OCI-LY7 (cell line): ENCODE measurements around the gene ACER1. TPM values are rescaled to one million over a fixed set of nuclear protein-coding genes. Genes with fewer than 3 reads are reported as not detected.

ENCODE experiments used
- BruUV-seq: library from RNA; stranded (reverse); fragments of 400-500 nt; replicated peaks from 2 replicates; lab custom pipeline; 2021; lab: Mats Ljungman, UMichigan
- CTCF ChIA-PET: fragments of 300-600 bp; sonication (Branson Sonifier 250); formaldehyde crosslinking; loops from one replicate; lab custom pipeline; 2022; ENCODE audit warnings: antibody characterized with exemption; ENCODE audit not compliant: unreplicated experiment; lab: Charles Lee
- POLR2A ChIA-PET: fragments of 300-600 bp; sonication (Branson Sonifier 250); formaldehyde crosslinking; loops from one replicate; lab custom pipeline; 2022; ENCODE audit warnings: antibody characterized with exemption; lab: Charles Lee
- DNase-seq: peaks from one replicate; pipeline ENCODE4 v3.0.0-alpha.2; 2015; ENCODE audit warnings: low spot score
- H2AFZ ChIP-seq: fragments of 200-600 bp; sonication (generic), shearing (Covaris generic); 2 replicates; pipeline ENCODE4 v1.6.1; 2014; ENCODE audit warnings: mild to moderate bottlenecking, antibody characterized with exemption, low read length, moderate library complexity
- H3K27ac ChIP-seq: fragments of 200-600 bp; sonication (generic); 2 replicates; pipeline ENCODE4 v1.5.1; 2014; ENCODE audit warnings: mixed run types, low read depth, mild to moderate bottlenecking, moderate library complexity, low read length, inconsistent platforms; ENCODE audit not compliant: poor library complexity, severe bottlenecking
- H3K36me3 ChIP-seq: fragments of 200-600 bp; sonication (generic); 2 replicates; pipeline ENCODE4 v1.6.1; 2014; ENCODE audit warnings: mild to moderate bottlenecking, antibody characterized with exemption, low read length, moderate library complexity, mixed read lengths; ENCODE audit not compliant: insufficient read depth
- H3K4me1 ChIP-seq: fragments of 200-600 bp; sonication (generic); 2 replicates; pipeline ENCODE4 v1.5.1; 2014; ENCODE audit warnings: mild to moderate bottlenecking, low read length; ENCODE audit not compliant: insufficient read depth, poor library complexity, severe bottlenecking
- H3K4me2 ChIP-seq: fragments of 200-600 bp; sonication (generic); 2 replicates; pipeline ENCODE4 v1.6.1; 2014; ENCODE audit warnings: mild to moderate bottlenecking, low read length
- H3K4me3 ChIP-seq: fragments of 200-600 bp; sonication (generic); 2 replicates; pipeline ENCODE4 v1.5.1; 2014; ENCODE audit warnings: mild to moderate bottlenecking, low read depth, low read length; ENCODE audit not compliant: poor library complexity, severe bottlenecking
- H3K79me2 ChIP-seq: fragments of 200-600 bp; sonication (generic); 2 replicates; pipeline ENCODE4 v1.6.1; 2016; ENCODE audit warnings: low read depth, mild to moderate bottlenecking, low read length, moderate library complexity, mixed read lengths; ENCODE audit not compliant: insufficient read depth
- H3K9me2 ChIP-seq: fragments of 200-600 bp; sonication (generic); 2 replicates; pipeline ENCODE4 v1.6.1; 2016; ENCODE audit warnings: mild to moderate bottlenecking, low read length, mixed read lengths; ENCODE audit not compliant: insufficient read depth
- H3K9me3 ChIP-seq: fragments of 200-600 bp; sonication (generic); 2 replicates; pipeline ENCODE4 v1.6.1; 2014; ENCODE audit warnings: mild to moderate bottlenecking, mixed run types, low read length, mixed read lengths
- H4K20me1 ChIP-seq: fragments of 200-600 bp; sonication (generic); 2 replicates; pipeline ENCODE4 v1.6.1; 2014; ENCODE audit warnings: mild to moderate bottlenecking, antibody characterized with exemption, low read length, moderate library complexity, mixed read lengths; ENCODE audit not compliant: insufficient read depth
- EZH2phosphoT487 ChIP-seq: fragments of 200-600 bp; sonication (generic); IDR thresholded peaks from 2 replicates; pipeline ENCODE4 v1.6.1; 2018; ENCODE audit warnings: low read depth, borderline replicate concordance, mild to moderate bottlenecking, mixed run types, antibody characterized with exemption, low read length, moderate library complexity, mixed read lengths
- intact Hi-C: fragments of 100-400 bp; cut with micrococcal nuclease; formaldehyde crosslinking; loops from one replicate; pipeline ENCODE4 v1.10.0; 2022; ENCODE audit not compliant: unreplicated experiment
- total RNA-seq, 2 experiments: library from RNA; depleted of rRNA in 1 of 2; stranded (reverse); fragments of >200 nt in 1 of 2; shearing (Covaris generic) in 1 of 2; gene quantifications; 2 replicates each; pipeline ENCODE4 v1.2.3, GENCODE V29; 2014 to 2022
- TF ChIP-seq, protein P1 (sequence below): fragments of 200-600 bp; sonication (generic); conservative IDR thresholded peaks from 2 replicates; pipeline ENCODE4 v1.5.1; 2014; ENCODE audit warnings: mild to moderate bottlenecking, antibody characterized with exemption, low read length, moderate library complexity, mixed read lengths

ACER1 gene
- total RNA-seq, 2 experiments from 2014 or later: not detected

- ChIA-PET POLR2A (no interaction called here), CTCF (no interaction called here)
- no peaks in the 10 kb centered on the region for H3K36me3 ChIP-seq
These were observed 8.7 kb downstream of the ACER1 start for GRCh38 chr19:6324757-6325156.

DNA sequence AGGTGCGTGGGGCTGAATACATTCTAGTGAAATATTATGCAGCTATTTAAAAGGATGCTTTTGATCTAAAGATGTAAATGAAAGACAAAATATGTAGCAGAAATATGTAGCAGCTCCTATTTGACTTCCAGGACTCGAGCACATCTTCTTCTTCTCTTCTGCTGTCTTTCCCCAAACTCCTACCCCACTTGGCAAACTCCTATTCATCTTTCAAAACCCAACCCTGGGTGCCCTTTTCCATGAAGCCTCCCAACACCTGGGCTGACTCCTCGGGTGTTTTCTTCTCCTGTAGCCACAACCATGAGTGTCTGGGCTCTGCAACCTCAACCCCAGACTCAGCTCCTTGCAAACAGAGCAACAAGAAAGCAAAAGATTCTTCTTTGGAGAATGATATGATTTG lies 11.1 kb downstream of the ACER1 start:
- TF ChIP-seq, protein P1, sequence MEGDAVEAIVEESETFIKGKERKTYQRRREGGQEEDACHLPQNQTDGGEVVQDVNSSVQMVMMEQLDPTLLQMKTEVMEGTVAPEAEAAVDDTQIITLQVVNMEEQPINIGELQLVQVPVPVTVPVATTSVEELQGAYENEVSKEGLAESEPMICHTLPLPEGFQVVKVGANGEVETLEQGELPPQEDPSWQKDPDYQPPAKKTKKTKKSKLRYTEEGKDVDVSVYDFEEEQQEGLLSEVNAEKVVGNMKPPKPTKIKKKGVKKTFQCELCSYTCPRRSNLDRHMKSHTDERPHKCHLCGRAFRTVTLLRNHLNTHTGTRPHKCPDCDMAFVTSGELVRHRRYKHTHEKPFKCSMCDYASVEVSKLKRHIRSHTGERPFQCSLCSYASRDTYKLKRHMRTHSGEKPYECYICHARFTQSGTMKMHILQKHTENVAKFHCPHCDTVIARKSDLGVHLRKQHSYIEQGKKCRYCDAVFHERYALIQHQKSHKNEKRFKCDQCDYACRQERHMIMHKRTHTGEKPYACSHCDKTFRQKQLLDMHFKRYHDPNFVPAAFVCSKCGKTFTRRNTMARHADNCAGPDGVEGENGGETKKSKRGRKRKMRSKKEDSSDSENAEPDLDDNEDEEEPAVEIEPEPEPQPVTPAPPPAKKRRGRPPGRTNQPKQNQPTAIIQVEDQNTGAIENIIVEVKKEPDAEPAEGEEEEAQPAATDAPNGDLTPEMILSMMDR: no peak
- no peak for TF ChIP-seq EZH2phosphoT487
- DNase-seq: no peak
- Histone ChIP-seq H3K9me2 (no peaks in the 10 kb centered on the region), H3K27ac (no peak overlapping the region), H2AFZ (no peak overlapping the region), H3K9me3 (no peaks in the 10 kb centered on the region), H3K36me3 (no peaks in the 10 kb centered on the region), H3K79me2 (no peaks in the 10 kb centered on the region), H3K4me2 (no peak overlapping the region), H3K4me3 (no peak overlapping the region), H4K20me1 (no peaks in the 10 kb centered on the region), H3K4me1 (no peaks in the 10 kb centered on the region)
- intact Hi-C loops: no loop called here
- BruUV-seq: no TSS peak
- ChIA-PET POLR2A (no interaction called here), CTCF (no interaction called here)

More at GRCh38 chr19:6324757-6325156, 8.7 kb downstream of the ACER1 start:
- no peaks in the 10 kb centered on the region for H3K79me2 ChIP-seq
- intact Hi-C loops: no loop called here
- no peaks in the 10 kb centered on the region for H3K4me1 ChIP-seq
- no peak overlapping the region for H2AFZ ChIP-seq
- no peak overlapping the region for H3K4me2 ChIP-seq
- no peak overlapping the region for H3K27ac ChIP-seq
- no peak for TF ChIP-seq EZH2phosphoT487
- TF ChIP-seq, protein P1: no peak
- BruUV-seq: no TSS peak
- H3K9me3 ChIP-seq: no peaks in the 10 kb centered on the region
- H4K20me1 ChIP-seq: no peaks in the 10 kb centered on the region
- no peaks in the 10 kb centered on the region for H3K9me2 ChIP-seq
- DNase-seq: no peak
- H3K4me3 ChIP-seq: no peak overlapping the region

DNA sequence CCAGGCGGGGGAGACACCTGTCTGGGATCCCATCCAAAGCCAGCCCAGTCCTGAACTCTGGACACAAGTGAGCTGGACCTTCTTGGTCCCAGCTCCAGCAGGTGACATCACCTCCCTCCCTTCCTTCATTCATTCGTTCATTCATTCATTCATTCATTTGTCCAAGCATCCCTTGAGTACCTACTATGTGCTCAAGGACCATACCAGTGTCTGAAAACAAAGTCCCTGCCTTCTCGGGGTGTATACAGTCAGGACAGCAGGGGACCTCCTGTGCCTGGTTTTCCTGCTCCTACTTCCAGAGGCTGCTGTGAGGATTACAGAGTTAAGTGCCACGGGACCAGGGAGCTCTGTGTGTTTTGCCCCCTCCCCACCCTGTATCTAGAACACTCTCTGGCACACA lies 14.0 kb downstream of the ACER1 start:
- Histone ChIP-seq H3K36me3 (no peaks in the 10 kb centered on the region), H3K27ac (no peak overlapping the region), H3K9me2 (no peaks in the 10 kb centered on the region), H4K20me1 (no peaks in the 10 kb centered on the region), H3K4me1 (no peaks in the 10 kb centered on the region), H2AFZ (no peak overlapping the region), H3K79me2 (no peaks in the 10 kb centered on the region), H3K4me3 (no peak overlapping the region), H3K4me2 (no peak overlapping the region), H3K9me3 (no peaks in the 10 kb centered on the region)
- TF ChIP-seq EZH2phosphoT487: no peak
- TF ChIP-seq, protein P1: no peak
- CTCF ChIA-PET: no interaction called here
- POLR2A ChIA-PET: no interaction called here
- BruUV-seq: no TSS peak
- DNase-seq: no peak
- intact Hi-C loops: no loop called here
